ENCODE results near the gene SLC31A1. TPM values are rescaled to one million over a fixed set of nuclear protein-coding genes. Genes with fewer than 3 reads are reported as not detected.

Gene SLC31A1
- total RNA-seq, 4 donors from 2014 or later = 17.1 to 46.3 (median 27.2) TPM

- no peak for DNase-seq (ENCODE audit: low spot score in 2 of 2)
- H3K27me3 ChIP-seq = no peaks in the 10 kb centered on the region
- 75% methylated on average over 9 of the region's 9 CpGs for WGBS
- TF ChIP-seq POLR2A (IDR thresholded peaks at IDR 0.05) = no peak
- TF ChIP-seq, protein P1, sequence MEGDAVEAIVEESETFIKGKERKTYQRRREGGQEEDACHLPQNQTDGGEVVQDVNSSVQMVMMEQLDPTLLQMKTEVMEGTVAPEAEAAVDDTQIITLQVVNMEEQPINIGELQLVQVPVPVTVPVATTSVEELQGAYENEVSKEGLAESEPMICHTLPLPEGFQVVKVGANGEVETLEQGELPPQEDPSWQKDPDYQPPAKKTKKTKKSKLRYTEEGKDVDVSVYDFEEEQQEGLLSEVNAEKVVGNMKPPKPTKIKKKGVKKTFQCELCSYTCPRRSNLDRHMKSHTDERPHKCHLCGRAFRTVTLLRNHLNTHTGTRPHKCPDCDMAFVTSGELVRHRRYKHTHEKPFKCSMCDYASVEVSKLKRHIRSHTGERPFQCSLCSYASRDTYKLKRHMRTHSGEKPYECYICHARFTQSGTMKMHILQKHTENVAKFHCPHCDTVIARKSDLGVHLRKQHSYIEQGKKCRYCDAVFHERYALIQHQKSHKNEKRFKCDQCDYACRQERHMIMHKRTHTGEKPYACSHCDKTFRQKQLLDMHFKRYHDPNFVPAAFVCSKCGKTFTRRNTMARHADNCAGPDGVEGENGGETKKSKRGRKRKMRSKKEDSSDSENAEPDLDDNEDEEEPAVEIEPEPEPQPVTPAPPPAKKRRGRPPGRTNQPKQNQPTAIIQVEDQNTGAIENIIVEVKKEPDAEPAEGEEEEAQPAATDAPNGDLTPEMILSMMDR (IDR thresholded peaks at IDR 0.05) = no peak
- TF ChIP-seq EP300 (IDR thresholded peaks at IDR 0.05) = no peak
- TF ChIP-seq POLR2AphosphoS5 (IDR thresholded peaks at IDR 0.05) = no peak
- H3K4me3 ChIP-seq = no peak overlapping the region
- H3K4me1 ChIP-seq = no peaks in the 10 kb centered on the region
- H3K9me3 ChIP-seq = no peaks in the 10 kb centered on the region
- H3K36me3 ChIP-seq = peaks cover 17% of the 10 kb centered on the region
- H3K27ac ChIP-seq = no peak overlapping the region
These were observed 75.6 kb downstream of the SLC31A1 start for GRCh38 chr9:113296796-113297558.

DNA sequence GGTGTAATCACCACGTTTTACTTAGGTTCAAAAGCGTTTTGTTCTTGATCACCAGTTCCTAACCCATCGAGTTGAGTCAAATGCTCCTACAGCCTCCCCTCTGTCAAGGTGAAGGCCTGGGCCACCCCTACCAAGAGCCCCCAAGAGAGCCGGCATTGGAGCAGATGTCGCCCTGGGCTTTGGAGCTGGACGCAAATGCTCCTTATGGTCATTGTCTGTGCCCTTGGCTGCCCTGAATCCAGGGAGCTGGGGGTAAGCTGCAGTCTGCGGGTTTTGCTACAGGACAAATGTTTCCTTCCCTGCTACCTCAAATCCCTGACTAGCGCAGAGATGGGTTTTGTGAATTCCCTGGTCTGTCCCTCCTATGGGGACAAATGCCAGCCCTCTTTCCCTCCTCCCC lies 77.0 kb downstream of the SLC31A1 start:
- DNase-seq (ENCODE audit: low spot score in 2 of 2) = no peak
- WGBS = 84% methylated on average over 7 of the region's 8 CpGs

GRCh38 chr9:113298924-113299770 lies 77.8 kb downstream of the SLC31A1 start:
- Histone ChIP-seq H3K4me1 (no peaks in the 10 kb centered on the region), H3K36me3 (no peaks in the 10 kb centered on the region), H3K27ac (no peak overlapping the region), H3K27me3 (no peaks in the 10 kb centered on the region), H3K4me3 (no peak overlapping the region), H3K9me3 (no peaks in the 10 kb centered on the region)
- no peak for TF ChIP-seq POLR2A (IDR thresholded peaks at IDR 0.05)
- no peak for TF ChIP-seq POLR2AphosphoS5 (IDR thresholded peaks at IDR 0.05)
- TF ChIP-seq EP300 (IDR thresholded peaks at IDR 0.05) = no peak
- TF ChIP-seq, protein P1 (IDR thresholded peaks at IDR 0.05) = no peak
- WGBS = 88% methylated on average over 12 of the region's 15 CpGs
- no peak for DNase-seq (ENCODE audit: low spot score in 2 of 2)

More for the DNA sequence above, 77.0 kb downstream of the SLC31A1 start:
- Histone ChIP-seq H3K9me3 (no peaks in the 10 kb centered on the region), H3K4me3 (no peak overlapping the region), H3K36me3 (peaks cover 3% of the 10 kb centered on the region), H3K4me1 (no peaks in the 10 kb centered on the region), H3K27me3 (no peaks in the 10 kb centered on the region), H3K27ac (no peak overlapping the region)
- TF ChIP-seq POLR2AphosphoS5 (IDR thresholded peaks at IDR 0.05) (no peak), POLR2A (IDR thresholded peaks at IDR 0.05) (no peak), EP300 (IDR thresholded peaks at IDR 0.05) (no peak)
- TF ChIP-seq, protein P1 (IDR thresholded peaks at IDR 0.05) = no peak

- TF ChIP-seq EP300 (IDR thresholded peaks at IDR 0.05) = no peak
- no peak for TF ChIP-seq POLR2AphosphoS5 (IDR thresholded peaks at IDR 0.05)
- TF ChIP-seq, protein P1 (IDR thresholded peaks at IDR 0.05) = no peak
- no peak for TF ChIP-seq POLR2A (IDR thresholded peaks at IDR 0.05)
These were observed 78.5 kb downstream of the SLC31A1 start for GRCh38 chr9:113299800-113300292.

DNA sequence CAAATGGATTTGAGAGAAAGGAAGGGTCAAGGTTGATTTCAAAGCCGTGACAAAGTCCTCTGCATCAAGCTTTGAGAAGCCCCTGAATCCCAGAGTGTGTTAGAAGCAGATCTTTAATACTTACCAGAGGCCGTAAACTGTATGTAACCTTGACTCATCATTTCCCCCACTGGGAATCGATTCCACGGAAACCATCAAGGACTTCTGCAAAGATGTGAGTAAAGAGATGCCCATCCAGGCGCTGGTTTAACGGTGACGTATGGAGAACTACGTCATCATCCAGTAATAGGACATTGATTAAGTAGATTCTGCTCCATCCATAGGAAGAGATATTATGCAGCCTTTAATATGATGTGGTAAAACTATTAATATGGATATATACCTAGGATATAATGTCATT lies 80.2 kb downstream of the SLC31A1 start:
- Histone ChIP-seq H3K9me3 (no peaks in the 10 kb centered on the region), H3K4me3 (no peak overlapping the region), H3K27me3 (no peaks in the 10 kb centered on the region), H3K4me1 (no peaks in the 10 kb centered on the region), H3K27ac (no peak overlapping the region), H3K36me3 (no peaks in the 10 kb centered on the region)
- TF ChIP-seq, protein P1 (IDR thresholded peaks at IDR 0.05) = no peak
- TF ChIP-seq EP300 (IDR thresholded peaks at IDR 0.05) (no peak), POLR2A (IDR thresholded peaks at IDR 0.05) (no peak), POLR2AphosphoS5 (IDR thresholded peaks at IDR 0.05) (no peak)
- 83% methylated on average over 8 of the region's 8 CpGs for WGBS
- no peak for DNase-seq (ENCODE audit: low spot score in 2 of 2)

More at GRCh38 chr9:113299800-113300292, 78.5 kb downstream of the SLC31A1 start:
- WGBS = 57% methylated on average over 8 of the region's 8 CpGs
- H3K9me3 ChIP-seq = no peaks in the 10 kb centered on the region
- no peak overlapping the region for H3K4me3 ChIP-seq
- H3K27me3 ChIP-seq = no peaks in the 10 kb centered on the region
- DNase-seq (ENCODE audit: low spot score in 2 of 2) = no peak
- no peaks in the 10 kb centered on the region for H3K36me3 ChIP-seq
- no peak overlapping the region for H3K27ac ChIP-seq
- H3K4me1 ChIP-seq = no peaks in the 10 kb centered on the region
